ENCODE data around the gene MAP2K1. TPM values are rescaled to one million over a fixed set of nuclear protein-coding genes. Genes with fewer than 3 reads are reported as not detected.
"Not testable (repeated sequence)": the region's sequence is repeated elsewhere in the genome, so short reads cannot be mapped to it uniquely, and the experiment has no call there.

The MAP2K1 gene
- total and polyA plus RNA-seq, 2 of the 4 experiments (the other 2 are of a cell fraction): 34.7 to 37.8 TPM

DNA sequence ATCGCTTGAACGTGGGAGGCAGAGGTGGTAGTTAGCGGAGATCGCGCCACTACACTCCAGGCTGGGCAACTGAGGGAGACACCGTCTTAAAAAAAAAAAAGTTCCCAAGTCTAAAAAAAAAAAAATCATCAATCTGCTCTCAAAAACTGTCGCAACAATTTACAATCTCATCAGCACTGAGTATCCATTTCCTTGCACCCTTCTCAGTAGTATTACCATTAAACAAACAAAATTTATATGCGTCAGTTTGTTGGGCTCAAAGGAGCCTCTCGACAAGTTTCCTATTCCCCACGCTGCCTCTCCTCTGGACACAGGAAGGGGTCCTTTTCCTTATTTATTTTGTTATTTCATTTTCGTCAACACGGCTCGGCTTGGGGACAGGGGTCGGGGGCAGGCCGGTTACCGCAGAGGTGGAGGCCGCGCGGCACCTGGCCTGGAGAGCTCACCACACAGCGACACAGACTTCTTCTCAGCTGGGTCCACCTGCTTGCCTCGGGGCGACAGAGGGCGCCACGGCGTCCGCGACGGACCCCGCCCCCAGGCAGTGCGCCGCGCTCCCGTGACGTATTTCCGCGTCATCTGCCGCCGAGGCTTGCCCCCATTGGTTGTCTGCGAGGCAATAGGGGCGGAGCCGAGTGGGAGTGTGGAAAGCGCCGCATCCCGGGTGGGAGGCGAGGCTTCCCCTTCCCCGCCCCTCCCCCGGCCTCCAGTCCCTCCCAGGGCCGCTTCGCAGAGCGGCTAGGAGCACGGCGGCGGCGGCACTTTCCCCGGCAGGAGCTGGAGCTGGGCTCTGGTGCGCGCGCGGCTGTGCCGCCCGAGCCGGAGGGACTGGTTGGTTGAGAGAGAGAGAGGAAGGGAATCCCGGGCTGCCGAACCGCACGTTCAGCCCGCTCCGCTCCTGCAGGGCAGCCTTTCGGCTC, at the start of gene MAP2K1 (continued):
- TF ChIP-seq, protein P1, sequence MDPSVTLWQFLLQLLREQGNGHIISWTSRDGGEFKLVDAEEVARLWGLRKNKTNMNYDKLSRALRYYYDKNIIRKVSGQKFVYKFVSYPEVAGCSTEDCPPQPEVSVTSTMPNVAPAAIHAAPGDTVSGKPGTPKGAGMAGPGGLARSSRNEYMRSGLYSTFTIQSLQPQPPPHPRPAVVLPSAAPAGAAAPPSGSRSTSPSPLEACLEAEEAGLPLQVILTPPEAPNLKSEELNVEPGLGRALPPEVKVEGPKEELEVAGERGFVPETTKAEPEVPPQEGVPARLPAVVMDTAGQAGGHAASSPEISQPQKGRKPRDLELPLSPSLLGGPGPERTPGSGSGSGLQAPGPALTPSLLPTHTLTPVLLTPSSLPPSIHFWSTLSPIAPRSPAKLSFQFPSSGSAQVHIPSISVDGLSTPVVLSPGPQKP (IDR thresholded peaks at IDR 0.05; ENCODE audit: borderline replicate concordance, low read depth, low read length): no peak
- no peak; the same call in 1 of the 2 replicates for TF ChIP-seq FOS (IDR thresholded peaks at IDR 0.05; ENCODE audit: low read depth, low read length)
- TF ChIP-seq CHD1 (IDR thresholded peaks at IDR 0.05; ENCODE audit: low read depth, low read length): 0 out of 2 replicates have a peak, but pooled peaks have one; percentile 21
- TF ChIP-seq MAFK (IDR thresholded peaks at IDR 0.05; ENCODE audit: low read depth, low read length): no peak
- TF ChIP-seq RAD21 (IDR thresholded peaks at IDR 0.05; ENCODE audit: low read length): peak; percentile 37

DNA sequence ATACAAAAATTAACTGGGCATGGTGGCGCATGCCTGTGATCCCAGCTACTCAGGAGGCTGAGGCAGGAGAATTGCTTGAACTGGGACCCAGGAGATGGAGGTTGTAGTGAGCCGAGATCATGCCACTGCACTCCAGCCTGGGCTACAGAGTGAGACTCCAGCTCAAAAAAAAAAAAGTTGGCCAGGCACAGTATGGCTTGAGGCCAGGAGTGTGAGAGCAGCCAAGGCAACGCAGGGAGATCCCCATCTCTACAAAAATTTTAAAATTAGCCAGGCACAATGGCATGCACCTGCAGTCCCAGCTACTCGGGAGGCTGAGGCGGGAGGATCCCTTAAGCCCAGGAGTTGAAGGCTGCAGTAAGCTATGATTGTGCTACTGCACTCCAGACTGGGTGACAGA, 38.2 kb upstream of the MAP2K1 start:
- ATAC-seq (ENCODE audit: low read depth); BruUV-seq (replicated peaks); H3K4me2 ChIP-seq (ENCODE audit: low read depth, low read length); H2BK15ac ChIP-seq (ENCODE audit: low read depth, low read length); H4K5ac ChIP-seq (ENCODE audit: low read depth, low read length); H2BK120ac ChIP-seq (ENCODE audit: low read depth, low read length); H3K9me1 ChIP-seq (ENCODE audit: insufficient read depth, low read length); H3K27ac ChIP-seq (ENCODE audit: insufficient read depth, low read length); H3K27me3 ChIP-seq (ENCODE audit: control insufficient read depth, insufficient read depth, low read length); H4K8ac ChIP-seq (ENCODE audit: low read depth in 2 of 2, low read length in 2 of 2); H3K4me3 ChIP-seq (ENCODE audit: insufficient read depth, low read depth, low read length); DNase-seq; H2BK20ac ChIP-seq (ENCODE audit: low read depth, low read length); H4K91ac ChIP-seq (ENCODE audit: insufficient read depth, low read depth, low read length); H3K56ac ChIP-seq (ENCODE audit: extremely low read depth, insufficient read depth, low read length); H3K9me3 ChIP-seq (ENCODE audit: control insufficient read depth, insufficient read depth, low read length); H3K4ac ChIP-seq (ENCODE audit: low read depth, low read length); H2AK5ac ChIP-seq (ENCODE audit: low read depth, low read length); H2AFZ ChIP-seq (replicated peaks; ENCODE audit: low read length, poor library complexity); H4K20me1 ChIP-seq (ENCODE audit: insufficient read depth, low read length); intact Hi-C loops (cut with micrococcal nuclease); H3K14ac ChIP-seq (replicated peaks; ENCODE audit: low read depth, low read length); H3K79me1 ChIP-seq (ENCODE audit: low read depth in 1 of 2, low read length in 2 of 2); H2AK9ac ChIP-seq (replicated peaks; ENCODE audit: low read depth, low read length, poor library complexity); H3K23ac ChIP-seq (ENCODE audit: low read depth, low read length); H3K4me1 ChIP-seq (ENCODE audit: control insufficient read depth, insufficient read depth, low read length); dilution Hi-C loops (cut with HindIII; ENCODE audit: low sequenced_read_pairs, unreplicated experiment); H3K9ac ChIP-seq (ENCODE audit: low read depth, low read length); H2BK5ac ChIP-seq (ENCODE audit: low read depth, low read length, poor library complexity, severe bottlenecking); H3K18ac ChIP-seq (ENCODE audit: low read depth, low read length); in situ Hi-C loops (cut with MboI; ENCODE audit: low sequenced_read_pairs): not testable (repeated sequence)
- CTCF ChIA-PET: interaction anchor here (0.6 kb wide), 1 partner anchor 465 kb away, joined by 4 read pairs; no protein-coding TSS in a partner anchor
- H3K36me3 ChIP-seq (ENCODE audit: control insufficient read depth, insufficient read depth, low read length): peaks cover 13% of the 10 kb centered on the region
- WGBS, 2 experiments (ENCODE audit: extremely low coverage in 2 of 2, insufficient read length in 1 of 2): 83% methylated on average over 1 of the region's 5 CpGs; no CpG with 5 or more reads in 1 of the 2 experiments
- POLR2A ChIA-PET (ENCODE audit: unreplicated experiment): interaction anchor here (0.5 kb wide), 1 partner anchor 42 kb away, joined by 4 read pairs; no protein-coding TSS in a partner anchor

Data from IMR-90 (cell line).